Endothelial cell of umbilical vein (primary cell): ENCODE results near the gene SLC25A18.

ENCODE experiments used
- POLR2A ChIP-seq: IDR thresholded peaks from 2 replicates; pipeline ENCODE4 v1.6.1; 2012; ENCODE audit warnings: low read depth, mild to moderate bottlenecking, control low read depth, low read length
- POLR2AphosphoS5 ChIP-seq: IDR thresholded peaks from 2 replicates; pipeline ENCODE4 v1.6.1; 2012; ENCODE audit warnings: low read depth, mild to moderate bottlenecking, control low read depth, low read length, moderate library complexity; ENCODE audit not compliant: insufficient read depth
- TF ChIP-seq, protein P1 (sequence below), 2 donors: IDR thresholded peaks; 1 replicate in 1 of 2; 2 replicates in 1 of 2; pipeline ENCODE4 v1.5.1; 2011; ENCODE audit warnings: low read length in 2 of 2, mild to moderate bottlenecking in 2 of 2, moderate library complexity in 2 of 2, control low read depth in 1 of 2, inconsistent platforms in 1 of 2, low read depth in 1 of 2; ENCODE audit not compliant: insufficient read depth in 1 of 2; ENCODE audit errors: extremely low read depth in 1 of 2

- TF ChIP-seq, protein P1, sequence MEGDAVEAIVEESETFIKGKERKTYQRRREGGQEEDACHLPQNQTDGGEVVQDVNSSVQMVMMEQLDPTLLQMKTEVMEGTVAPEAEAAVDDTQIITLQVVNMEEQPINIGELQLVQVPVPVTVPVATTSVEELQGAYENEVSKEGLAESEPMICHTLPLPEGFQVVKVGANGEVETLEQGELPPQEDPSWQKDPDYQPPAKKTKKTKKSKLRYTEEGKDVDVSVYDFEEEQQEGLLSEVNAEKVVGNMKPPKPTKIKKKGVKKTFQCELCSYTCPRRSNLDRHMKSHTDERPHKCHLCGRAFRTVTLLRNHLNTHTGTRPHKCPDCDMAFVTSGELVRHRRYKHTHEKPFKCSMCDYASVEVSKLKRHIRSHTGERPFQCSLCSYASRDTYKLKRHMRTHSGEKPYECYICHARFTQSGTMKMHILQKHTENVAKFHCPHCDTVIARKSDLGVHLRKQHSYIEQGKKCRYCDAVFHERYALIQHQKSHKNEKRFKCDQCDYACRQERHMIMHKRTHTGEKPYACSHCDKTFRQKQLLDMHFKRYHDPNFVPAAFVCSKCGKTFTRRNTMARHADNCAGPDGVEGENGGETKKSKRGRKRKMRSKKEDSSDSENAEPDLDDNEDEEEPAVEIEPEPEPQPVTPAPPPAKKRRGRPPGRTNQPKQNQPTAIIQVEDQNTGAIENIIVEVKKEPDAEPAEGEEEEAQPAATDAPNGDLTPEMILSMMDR (IDR thresholded peaks at IDR 0.05; ENCODE audit: extremely low read depth in 1 of 2, insufficient read depth in 1 of 2, low read depth in 1 of 2, low read length in 2 of 2): no peak
- no peak for TF ChIP-seq POLR2A
- no peak for TF ChIP-seq POLR2AphosphoS5
These were observed 10.6 kb upstream of the SLC25A18 start for GRCh38 chr22:17552737-17553136.
